HG03280 (cell line): ENCODE data around the gene EDDM3A.

Experiments used
- ATAC-seq: cut with Tn5 transposase; IDR thresholded peaks from one replicate; pipeline ENCODE4 v1.9.1; 2021; ENCODE audit warnings: mild to moderate bottlenecking, moderate library complexity; ENCODE audit not compliant: unreplicated experiment

The EDDM3A gene

DNA sequence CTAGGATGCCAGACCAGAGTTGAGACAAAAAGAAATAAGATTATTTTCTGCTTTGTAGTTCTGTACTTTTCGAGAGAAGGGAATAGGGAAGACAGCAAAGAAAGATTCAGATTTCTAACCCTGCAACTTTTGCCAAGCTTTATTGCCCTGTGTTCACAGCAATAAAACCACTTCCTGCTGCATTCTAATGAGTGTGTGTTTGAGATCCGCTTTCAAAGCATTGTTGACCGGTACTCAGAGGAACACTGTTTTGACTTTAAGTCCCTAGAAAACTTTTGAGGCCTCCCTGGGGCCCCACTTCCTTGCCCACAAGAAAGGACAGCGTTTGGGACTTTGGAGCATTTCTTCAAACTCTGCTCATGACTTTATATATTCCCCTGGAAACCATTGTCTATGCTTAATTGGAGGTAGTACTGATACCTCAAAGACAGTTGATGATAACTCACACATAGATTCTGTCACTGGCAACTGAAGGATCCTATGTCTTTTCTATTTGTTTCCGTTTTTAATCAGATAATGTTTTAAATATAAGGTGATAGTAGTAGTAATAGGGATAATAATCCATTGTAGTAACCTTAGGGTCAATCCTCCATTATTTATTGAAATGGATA lies 36.7 kb downstream of the EDDM3A start:
- no peak for ATAC-seq

DNA sequence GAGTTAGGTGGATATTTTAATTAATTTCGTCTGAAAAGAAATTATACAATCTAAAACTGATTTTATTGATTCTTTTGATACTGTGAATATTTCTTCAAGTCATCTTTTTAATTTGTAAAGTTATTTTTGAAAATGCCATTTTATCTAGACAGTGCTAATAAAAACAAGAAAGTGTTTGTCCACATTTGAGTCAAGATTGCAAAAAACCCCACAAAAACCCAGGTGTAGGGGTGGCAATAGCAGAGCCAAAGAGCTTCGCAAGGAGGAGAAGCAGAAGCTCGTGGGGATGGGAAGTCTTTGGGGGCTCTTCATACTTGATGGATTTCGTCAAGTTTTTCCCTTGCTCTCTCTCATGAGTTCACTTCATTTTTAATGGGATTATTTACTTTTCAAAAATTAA lies 41.3 kb downstream of the EDDM3A start:
- ATAC-seq, result no peak

DNA sequence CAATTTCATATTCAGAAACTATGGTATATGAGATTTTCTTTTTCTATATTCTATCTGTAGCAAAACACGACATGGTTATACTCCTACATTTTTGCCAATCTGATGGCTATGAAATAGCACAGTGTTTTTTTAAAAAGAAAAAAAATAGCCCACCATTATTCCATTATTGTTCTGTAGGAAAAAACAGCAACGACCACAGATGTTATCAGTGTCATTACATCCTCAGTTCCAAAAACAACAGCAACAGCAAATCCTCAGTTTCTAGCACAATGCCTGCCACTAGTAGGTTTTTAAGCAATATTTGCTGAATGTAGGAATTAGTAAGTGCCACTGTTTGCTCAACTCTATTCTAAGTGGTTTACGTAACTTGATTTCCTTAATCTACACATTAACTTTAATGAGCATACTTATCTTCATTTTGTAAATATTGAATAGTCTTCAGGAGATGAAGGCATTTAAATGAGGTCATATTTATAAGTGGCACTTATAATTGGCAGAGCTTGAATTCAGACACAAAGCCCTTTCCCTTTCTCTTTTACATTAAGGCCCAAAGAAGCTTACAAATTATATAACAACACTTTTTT lies 43.6 kb downstream of the EDDM3A start:
- no peak for ATAC-seq

DNA sequence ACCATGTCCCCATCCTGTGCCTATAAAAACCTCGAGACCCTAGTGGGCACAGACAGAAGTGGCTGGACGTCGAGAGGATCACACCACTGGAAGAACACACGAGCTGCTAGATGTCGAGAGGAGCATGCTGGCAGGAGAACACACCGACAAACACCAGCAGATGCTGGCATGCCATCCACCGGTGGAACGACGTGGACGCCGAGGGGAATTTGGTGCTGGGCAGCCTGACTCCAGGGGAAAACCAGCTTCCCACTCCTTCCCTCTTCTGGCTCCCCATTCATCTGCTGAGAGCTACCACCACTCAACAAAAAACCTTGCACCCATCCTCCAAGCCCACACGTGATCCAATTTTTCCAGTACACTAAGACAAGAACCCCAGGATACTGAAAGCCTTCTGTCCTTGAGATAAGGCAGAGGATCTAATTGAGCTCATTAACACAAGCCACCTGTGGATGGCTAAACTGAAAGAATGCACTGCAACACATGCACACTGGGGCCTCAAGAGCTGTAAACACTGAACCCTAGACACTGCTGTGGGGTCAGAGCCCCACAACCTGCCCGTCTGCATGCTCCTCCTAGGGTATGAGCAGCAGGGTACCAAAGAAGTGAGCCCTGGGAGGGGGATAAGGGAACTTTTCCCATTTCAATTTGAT lies 44.9 kb downstream of the EDDM3A start:
- no peak for ATAC-seq

DNA sequence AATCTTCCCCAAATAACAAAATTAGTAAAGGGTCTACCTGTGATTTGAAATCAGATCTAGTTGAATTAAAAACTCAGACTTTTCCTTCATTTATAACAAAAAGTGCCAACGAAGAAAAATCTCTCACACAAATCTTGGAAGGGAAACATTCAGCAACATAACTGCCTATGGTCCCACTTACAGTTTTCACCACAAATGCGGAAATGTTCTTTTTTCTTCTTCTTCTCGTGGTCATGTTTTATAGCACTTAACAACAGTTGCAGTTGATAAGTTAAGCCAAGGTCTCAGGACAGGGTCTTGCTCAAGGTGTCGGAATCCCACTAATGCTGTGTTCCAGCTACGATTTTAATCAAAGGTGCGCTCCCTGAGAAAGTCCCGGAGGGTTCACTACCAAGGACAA lies 45.5 kb downstream of the EDDM3A start:
- ATAC-seq, result no peak

DNA sequence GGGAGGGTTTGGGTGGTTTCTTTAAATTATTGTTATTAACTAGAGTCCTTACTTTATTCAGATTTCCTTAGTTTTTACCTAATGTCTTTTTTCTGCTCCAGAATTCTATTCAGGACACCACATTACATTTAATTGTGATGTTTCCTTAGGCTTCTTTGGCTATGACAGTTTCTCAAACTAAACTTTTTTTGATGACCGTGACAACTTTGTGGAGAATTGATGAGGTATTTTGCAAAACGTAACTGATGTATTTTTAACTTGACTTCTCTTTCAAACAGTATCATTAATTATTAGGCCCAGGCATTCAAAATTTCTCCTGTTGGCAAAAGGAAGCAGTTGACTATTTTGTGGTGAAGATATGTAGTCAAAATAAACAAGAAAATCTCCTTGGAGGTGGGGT lies 45.9 kb downstream of the EDDM3A start:
- no peak for ATAC-seq

DNA sequence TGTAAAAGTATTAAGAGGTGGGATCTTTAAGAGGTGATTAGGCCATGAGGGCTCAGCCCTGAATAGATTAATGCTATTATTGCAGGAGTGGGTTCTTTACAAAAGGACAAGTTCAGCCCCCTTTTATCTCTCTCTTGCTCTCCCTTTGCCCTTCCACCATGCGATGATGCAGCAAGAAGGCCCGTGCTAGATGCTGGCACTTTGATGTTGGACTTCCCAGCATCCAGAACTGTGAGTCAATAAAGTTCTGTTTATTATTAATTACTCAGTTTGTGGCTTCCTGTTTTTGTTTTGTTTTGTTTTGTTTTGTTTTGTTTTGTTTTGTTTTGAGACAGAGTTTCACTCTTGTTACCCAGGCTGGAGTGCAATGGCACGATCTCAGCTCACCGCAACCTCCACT lies 46.9 kb downstream of the EDDM3A start:
- ATAC-seq, result no peak

DNA sequence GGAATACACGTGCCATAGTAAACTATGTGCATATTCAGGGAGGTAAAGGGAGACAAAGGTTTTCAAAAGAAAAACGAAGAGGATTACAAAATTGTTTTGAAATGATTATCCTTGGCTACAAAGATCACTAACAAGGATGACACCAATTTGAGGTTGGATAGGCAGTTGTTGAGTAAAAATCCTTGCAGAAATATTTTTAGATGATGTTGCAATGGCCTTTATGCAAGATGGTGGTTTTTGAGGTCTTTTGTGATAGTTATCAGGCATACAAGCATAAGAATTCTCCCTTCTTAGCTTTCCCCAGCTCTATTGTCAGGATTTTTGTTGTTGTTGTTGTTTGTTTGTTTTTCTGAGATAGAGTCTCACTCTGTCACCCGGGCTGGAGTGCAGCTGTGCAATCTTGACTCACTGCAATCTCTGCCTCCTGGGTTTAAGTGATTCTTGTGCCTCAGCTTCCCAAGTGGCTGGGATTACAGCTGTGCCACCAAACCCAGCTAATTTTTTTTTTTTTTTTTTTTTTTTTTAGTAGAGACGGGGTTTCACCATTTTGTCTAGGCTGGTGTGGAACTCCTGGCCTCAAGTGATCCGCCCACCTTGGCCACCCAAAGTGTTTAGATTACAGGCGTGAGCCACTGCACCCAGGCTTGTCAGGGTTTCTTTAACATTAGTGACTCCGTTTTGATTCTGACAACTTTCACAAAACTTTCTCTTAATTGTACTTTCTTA lies 49.1 kb downstream of the EDDM3A start:
- no peak for ATAC-seq

DNA sequence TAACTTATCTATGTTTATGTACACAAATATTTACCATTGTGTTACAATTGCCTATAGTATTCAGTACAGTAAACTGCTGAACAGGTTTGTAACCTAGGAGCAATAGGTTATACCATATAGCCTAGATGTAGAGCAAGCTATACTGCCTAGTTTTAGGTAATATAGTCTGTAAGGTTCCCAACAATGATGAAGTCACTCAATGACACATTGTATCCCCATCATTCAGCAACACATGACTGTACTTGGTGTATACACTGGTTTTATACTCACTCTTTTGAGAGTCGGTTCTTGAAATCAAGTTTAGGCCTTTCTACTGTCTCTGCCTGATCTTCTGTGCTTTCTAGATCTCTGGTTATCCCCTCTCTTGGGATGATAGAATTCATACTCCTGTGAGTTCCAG lies 51.5 kb downstream of the EDDM3A start:
- ATAC-seq, result no peak
